ENCODE results near the gene PRDX3. TPM values are rescaled to one million over a fixed set of nuclear protein-coding genes. Genes with fewer than 3 reads are reported as not detected.

Gene PRDX3
- total RNA-seq, result 124 and 147 TPM in 2 replicates

DNA sequence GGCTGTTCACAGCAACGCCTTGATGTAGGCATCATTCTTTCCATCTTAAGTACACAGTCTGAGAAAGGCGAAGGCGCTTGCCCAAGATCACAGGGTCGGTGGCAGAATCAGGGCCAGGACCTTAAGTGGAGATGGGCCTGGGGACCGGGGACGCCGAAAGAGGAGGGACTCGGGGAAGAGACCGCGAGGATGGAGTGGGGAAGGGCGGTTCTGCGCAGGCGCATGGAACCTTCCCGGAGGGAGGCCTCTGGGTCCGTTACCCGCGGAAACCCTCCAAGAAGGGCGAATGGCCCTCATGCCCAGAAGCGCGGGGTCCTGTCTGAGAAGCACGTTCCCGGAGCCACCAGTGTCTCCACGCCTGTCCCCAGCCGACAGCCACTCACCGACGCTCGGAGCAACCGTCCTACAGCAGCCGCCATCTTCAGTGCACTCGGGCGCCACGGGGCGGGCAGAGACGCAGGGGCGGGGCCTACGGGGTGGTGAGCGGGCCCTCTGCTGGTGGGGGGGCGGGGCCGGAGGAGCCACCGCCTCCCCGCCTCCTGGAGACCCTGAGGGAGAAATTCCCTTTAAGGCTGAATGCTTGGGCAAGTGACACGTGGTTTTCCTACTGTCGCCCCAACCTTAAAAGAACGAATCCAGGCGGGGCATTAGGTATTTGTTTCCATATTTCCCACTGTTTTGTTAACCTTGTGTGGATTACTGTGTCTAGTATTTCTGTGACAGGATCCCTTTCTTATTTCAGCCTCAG is at the start of gene PRDX3:
TSS of gene PRDX3 (minus strand) at position 441 of the 748 bp plus-strand sequence. CDS start at position 419, 22 bp downstream.

GRCh38 chr10:119207366-119207666 is 28.7 kb upstream of the PRDX3 start, which contains the start of gene GRK5:
Gene GRK5, plus strand, starts transcription at chr10:119207571. Its CDS starts 347 bp downstream, at chr10:119207918.

GRCh38 chr10:119165171-119166117 is 13.2 kb downstream of the PRDX3 start, which contains the start of gene SFXN4:
Gene SFXN4, minus strand, starts transcription at chr10:119165714. Its CDS starts 67 bp downstream, at chr10:119165647.

Other genes starting within 250 kb of the PRDX3 start
- gene NANOS1, start 149.1 kb downstream of the PRDX3 start, total RNA-seq, result 1.1 and 1.2 TPM in 2 replicates
- gene EIF3A, start 98.0 kb downstream of the PRDX3 start, total RNA-seq, result 135 and 140 TPM in 2 replicates
- gene DENND10, start 74.7 kb downstream of the PRDX3 start, total RNA-seq, result 59.8 and 63.4 TPM in 2 replicates
- gene SFXN4, start 13.1 kb downstream of the PRDX3 start, total RNA-seq, result 6.6 and 9.8 TPM in 2 replicates
- gene GRK5, start 28.8 kb upstream of the PRDX3 start, total RNA-seq, result 47.0 and 66.5 TPM in 2 replicates

Data from aortic smooth muscle cell (primary cell).